HG03439 (cell line): ENCODE measurements around the gene FLT1.

Experiments
- ATAC-seq: cut with Tn5 transposase; IDR thresholded peaks from one replicate; pipeline ENCODE4 v1.9.1; 2021; ENCODE audit warnings: mild to moderate bottlenecking, moderate library complexity; ENCODE audit not compliant: unreplicated experiment

The FLT1 gene

DNA sequence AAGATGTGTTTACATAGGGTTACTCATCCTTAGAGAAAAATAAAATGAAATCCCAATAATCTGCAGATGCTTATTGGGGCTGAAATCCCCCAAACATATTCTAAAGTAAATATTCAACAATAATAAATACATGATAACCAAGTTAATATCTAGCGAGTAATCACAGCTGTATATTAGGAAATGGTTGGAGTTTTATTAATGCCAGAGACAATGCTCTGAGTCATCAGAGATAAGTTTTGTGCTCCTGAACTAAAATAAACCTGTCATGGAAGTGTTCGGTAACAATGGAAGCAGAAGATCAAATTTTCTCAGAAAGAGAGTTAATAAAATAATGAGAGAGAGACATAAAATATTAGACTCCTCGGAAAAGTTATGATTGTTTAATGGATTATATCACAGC is 31.4 kb downstream of the FLT1 start:
- ATAC-seq = no peak

- ATAC-seq = no peak
Measured at GRCh38 chr13:28459911-28460310, 35.0 kb downstream of the FLT1 start.

- no peak for ATAC-seq
Measured at GRCh38 chr13:28458608-28459007, 36.3 kb downstream of the FLT1 start.

DNA sequence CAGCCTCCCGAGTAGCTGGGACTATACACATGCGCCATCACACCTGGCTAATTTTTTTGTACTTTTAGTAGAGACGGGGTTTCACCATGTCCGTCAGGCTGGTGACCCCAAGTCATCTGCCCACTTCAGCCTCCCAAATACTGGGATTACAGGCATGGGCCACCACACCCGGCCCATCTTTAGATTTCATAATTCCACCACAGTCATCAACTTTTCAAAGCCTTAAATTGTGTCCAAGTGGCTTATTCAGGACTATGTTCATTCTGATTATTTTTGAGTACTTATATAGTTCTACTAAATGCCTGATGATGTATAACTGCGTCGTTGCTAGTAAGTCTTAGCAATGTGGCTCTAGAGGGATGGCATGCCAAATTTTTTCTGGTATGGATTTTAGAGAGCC is 36.9 kb downstream of the FLT1 start:
- ATAC-seq = no peak

GRCh38 chr13:28457521-28457920 is 37.4 kb downstream of the FLT1 start:
- ATAC-seq = no peak

DNA sequence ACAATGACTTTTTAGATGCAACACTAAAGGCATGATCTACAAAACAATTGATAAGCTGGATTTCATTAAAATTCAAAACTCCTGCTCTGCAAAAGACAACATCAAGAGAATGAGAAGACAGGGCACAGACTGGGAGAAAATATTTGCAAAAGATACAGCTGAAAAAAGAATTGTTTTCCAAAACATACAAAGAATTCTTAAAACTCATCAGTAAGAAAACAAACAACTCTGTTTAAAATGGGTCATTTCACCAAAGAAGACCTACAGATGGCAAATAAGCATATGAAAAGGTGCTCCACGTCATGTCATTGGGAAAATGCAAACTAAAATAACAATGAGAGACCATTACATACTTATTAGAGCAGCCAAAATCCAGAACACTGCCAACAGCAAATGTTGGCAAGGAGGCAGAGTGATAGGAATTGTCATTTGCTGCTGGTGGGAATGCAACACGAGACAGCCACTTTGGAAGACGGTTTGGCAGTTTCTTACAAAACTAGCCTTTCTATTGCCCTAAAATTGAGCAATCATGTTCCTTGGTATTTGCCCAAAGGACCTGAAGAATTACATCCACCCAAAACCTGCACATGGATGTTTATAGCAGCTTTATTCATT is 39.2 kb downstream of the FLT1 start:
- ATAC-seq = no peak

GRCh38 chr13:28452755-28453154 is 42.2 kb downstream of the FLT1 start:
- ATAC-seq = no peak

GRCh38 chr13:28451482-28452217 is 43.3 kb downstream of the FLT1 start:
- ATAC-seq = no peak

DNA sequence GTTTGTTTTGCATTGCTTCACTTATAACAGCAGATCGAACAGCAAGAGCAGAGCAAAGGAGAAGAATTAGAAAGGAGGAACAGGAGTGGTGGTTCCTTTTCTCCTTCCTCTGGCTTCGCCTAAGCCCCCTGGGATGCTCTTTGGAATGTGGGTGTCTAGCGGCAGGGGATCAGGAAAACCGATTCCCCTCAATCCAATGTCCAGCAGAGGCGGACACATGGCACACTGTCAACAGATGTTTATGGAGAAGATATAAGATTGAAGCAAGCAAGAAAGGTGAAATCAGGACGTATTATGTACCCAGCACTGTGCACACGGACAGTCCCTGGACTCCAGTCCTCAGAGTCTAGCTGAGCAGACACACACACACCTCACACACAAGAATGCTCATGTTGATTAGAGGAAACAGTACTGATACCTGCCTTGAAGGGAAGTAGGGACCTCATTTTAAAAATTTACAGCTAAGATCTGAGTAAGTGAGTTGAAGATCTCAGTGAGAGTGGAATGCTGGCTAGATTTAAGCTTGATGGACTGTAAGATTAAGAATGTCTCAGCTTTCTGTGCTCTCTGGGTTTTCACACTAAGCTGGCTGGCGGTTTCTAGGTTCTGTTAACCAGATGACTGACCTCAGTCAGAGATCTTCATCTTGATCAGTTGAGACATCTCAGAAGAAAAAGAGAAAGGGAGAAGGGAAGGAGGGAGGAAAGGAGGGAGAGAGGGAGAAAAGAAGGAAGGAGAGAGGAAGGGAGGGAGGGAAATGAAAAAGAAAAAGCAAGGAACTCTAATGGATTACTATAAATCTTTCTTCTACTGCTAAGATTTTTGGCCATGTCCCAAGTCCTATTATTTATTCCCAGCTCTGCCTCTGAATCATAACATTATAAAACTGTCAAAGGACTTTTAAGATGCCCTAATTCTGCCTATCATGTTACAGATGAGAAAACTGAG is 44.8 kb downstream of the FLT1 start:
- no peak for ATAC-seq

GRCh38 chr13:28448651-28449358 is 46.1 kb downstream of the FLT1 start:
- ATAC-seq = no peak

GRCh38 chr13:28447989-28448388 is 46.9 kb downstream of the FLT1 start:
- ATAC-seq = no peak

GRCh38 chr13:28447206-28447605 is 47.7 kb downstream of the FLT1 start:
- ATAC-seq = no peak

DNA sequence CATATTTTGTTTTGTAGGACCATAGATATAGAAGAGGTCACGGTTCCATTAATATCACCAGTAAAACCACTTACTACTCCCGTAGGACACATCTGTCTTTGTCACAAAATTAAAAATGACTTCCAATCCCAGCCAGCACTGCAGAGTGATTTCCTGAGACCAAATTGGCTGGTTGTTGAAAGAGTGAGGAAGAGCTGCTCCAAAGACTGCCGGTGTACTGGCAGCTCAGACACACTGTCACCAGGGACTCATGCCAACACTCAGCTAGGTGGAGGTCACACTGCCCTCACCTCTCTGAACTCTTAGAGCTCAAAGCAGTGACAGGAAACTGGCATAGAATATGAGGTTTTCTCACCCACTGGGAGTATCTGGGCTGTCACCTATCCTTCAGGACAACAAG is 52.1 kb downstream of the FLT1 start:
- ATAC-seq = no peak

DNA sequence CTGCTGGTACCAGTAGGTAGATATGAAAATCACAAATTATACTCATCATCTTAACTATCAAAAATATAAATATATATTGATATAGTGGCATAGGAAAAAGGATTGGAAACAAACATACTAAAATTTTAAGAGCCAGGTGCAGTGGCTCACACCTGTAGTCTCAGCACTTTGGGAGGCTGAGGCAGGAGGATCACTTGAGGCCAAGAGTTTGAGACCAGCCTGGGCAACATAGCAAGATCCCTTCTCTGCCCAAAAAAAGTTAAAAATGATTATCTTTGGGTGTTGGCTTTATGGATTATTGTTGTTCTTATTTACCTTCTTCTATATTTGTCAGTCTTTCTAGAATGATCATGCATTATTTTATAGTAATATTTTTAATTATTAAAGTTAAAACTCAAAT is 53.4 kb downstream of the FLT1 start:
- no peak for ATAC-seq

DNA sequence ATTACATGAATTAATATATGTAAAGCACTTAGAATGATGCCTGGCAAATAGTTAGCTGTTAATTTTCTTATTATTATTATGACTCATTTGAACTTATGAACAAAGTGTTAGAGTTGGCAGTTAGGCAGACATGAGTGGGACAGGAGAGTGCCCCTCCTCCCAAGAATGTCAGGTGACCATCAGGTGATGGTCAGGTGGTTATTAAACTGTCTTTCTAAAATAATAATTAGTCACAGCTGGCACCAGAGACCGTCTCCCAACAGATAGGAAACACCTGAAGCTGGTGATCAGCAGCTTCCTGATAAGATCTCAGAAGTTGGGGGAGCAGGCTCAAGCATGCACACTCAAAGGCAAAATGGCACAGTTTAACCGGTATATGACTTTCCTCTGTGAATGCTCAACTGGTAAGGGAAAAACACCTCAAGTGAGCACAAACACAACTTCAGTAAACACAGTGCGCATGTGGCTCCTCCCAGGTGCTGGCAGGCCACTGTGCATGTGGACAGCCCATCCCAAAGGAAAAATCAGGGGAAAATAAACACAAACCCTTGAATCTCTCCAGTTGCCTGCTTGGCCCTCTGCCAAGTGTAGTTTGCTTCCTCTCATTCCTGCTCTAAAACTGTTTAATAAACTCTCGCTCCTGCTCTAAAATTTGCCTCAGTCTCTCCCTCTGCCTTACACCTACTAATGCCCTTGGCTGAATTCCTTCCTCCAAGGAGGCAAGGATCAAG is 54.0 kb downstream of the FLT1 start:
- no peak for ATAC-seq

DNA sequence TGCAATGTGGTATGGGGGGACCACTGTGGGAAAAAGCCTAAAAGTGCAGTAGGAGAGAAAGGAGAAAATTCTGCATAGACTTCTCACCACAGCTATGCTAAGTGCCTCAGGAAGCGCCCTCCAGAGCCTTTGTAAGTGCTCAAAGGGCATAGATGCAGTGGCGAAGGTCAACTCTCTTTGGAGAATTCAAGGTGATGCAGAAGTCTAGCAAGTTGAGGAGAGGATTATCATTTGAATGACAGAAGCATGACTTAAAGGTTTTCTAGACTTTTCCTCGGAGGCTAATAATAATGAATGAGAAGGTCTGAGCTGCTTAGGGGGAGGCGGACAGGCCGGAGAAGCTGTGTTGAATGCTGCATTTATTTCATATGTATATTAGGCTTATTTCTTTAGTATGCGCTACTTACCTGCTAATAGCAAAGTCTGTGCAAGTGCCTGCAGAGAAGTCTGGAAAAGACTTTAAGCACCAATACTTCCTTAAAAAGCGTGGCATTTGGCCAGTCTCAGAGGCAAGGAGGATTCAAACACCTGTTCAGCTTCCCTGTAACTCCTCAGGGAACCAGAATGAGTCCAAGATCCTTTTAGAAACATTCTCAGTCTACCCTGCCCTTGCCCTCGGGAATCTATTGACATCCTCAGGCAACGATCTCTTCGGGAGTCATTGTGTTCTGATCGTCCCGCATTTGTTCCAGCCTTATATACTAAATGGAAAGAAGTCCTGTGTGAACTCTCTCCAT is 56.2 kb downstream of the FLT1 start:
- no peak for ATAC-seq

- no peak for ATAC-seq
Measured at GRCh38 chr13:28438067-28438466, 56.9 kb downstream of the FLT1 start.

DNA sequence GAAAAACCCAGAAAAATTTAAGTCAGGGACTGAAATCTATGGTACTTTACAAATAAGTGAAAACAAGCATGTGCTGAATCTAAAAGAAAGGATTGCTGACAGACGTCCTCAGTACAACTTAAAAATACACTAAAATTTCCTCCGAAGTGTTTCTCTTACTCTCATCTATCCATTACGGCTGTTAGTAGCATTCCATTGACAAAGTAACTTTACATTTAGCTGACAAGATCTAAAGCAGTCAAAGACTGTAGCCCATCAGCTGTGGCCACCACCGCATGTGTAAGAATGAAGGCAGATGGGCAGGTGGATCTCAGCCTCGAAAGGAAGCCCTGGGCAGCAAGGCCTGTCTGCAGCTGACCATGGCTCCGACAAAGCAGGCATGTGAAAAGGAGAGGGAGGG is 59.0 kb downstream of the FLT1 start:
- no peak for ATAC-seq

DNA sequence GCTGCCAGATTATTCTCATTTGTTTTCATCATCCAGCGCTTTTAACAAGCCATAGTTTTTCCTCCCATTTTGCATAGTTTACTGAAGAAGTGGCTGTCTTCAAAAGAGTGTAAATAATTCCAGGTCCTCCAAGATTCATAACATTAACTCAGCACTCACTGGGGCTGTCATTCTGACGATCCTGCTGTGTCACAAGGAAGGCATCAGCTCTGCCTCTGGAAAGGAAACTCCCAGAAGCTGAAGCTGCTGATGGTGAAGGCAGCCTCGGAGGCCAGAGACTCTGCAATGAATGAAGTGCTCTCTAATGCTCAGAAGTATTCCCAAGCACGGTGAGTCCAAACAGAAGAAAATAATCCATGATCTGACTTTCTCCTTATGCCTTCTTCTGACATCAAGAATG is 60.0 kb downstream of the FLT1 start:
- ATAC-seq = no peak
